Measurements from ENCODE around the gene IGFBP5.

The IGFBP5 gene

GRCh38 chr2:216658757-216659156 is 36.6 kb downstream of the IGFBP5 start:
- H3K27ac ChIP-seq = no peak overlapping the region
- no peak for TF ChIP-seq ZFX (IDR thresholded peaks at IDR 0.05)
- no peak for TF ChIP-seq CTCF (conservative IDR thresholded peaks at IDR 0.05)

DNA sequence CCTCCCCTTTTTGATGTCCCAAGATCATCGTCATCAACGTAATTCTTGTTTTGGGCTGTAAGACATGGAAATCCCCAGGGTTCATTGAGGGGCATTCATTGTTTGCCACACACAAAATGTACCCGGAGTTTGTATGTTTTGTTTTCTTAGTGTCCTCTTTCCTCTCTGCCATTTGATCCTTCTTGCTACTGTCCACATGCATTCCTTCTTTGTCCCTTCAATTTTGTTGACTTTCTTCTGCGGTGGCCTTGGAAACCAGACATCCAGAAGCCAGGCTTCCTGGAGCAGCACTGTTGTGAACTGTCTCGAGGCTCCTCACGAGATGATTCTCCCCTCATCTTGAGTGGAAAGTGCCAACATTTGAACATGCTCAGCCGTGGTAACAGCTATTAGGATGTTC is 37.4 kb downstream of the IGFBP5 start:
- TF ChIP-seq ZFX (IDR thresholded peaks at IDR 0.05) (no peak), CTCF (conservative IDR thresholded peaks at IDR 0.05) (no peak)
- H3K27ac ChIP-seq = no peak overlapping the region

DNA sequence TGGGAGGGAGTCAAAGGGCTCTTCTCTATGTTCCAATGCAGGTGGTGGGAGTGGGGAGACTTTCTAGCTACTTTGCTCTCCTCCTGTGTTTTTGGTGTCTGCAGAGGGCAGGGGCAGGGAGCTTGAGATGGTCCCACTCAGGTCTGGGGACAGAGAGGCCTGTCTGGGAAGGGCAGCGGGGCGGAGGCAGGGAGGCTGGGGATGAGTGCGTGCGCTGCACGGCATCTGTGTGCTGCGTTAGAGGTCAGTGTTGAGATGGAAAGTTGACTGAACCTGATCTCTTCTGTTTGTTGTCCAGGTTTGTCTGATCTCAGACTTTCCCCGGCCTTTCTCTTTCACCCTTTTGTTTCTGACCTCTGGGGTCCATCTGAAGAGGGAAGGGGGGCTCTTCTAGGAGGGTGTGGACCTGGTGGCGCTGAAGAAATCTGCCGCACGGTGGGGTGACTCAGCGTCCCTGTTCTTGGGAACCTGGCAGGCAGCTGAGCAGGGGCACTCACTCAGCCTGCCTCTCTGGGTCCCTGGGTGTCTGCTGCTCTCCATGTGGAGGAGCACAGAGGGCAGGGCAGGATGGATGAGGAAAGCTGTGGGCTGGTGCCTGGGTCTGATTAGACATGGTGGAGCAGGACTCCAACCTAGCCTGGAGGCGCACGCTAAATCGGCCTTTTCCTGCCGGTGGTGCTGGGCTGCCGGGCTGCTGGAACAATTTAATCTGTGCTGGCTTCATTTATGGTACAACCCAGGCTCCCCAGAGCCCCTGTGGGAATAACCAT is 38.1 kb downstream of the IGFBP5 start:
- H3K27ac ChIP-seq = no peak overlapping the region
- TF ChIP-seq CTCF (conservative IDR thresholded peaks at IDR 0.05) (no peak), ZFX (IDR thresholded peaks at IDR 0.05) (no peak)

- TF ChIP-seq CTCF (conservative IDR thresholded peaks at IDR 0.05) = no peak
- H3K27ac ChIP-seq = no peak overlapping the region
These were observed 40.8 kb downstream of the IGFBP5 start for GRCh38 chr2:216654528-216655052.

DNA sequence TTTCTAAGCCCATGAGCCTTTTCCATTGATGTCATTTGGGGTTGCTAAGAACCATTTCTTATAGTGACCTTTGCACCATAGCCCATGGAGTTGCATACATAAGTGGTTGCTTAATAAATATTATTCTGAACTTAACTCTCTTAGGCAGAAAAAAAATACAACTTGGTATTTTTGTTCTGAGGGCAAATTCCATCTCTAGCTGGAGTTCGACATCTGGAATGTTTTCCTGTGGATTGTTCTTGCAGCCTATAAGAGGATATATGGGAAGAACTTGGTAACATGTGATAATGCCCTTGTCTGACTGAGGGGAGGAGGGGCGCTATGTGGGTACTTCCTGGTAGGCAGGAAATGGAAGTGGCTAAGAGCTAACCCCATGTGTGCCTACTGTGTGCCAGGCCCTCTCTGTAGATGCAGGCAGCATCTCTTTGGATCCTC is 41.4 kb downstream of the IGFBP5 start:
- no peak overlapping the region for H3K27ac ChIP-seq
- TF ChIP-seq ZFX (IDR thresholded peaks at IDR 0.05) (no peak), CTCF (conservative IDR thresholded peaks at IDR 0.05) (no peak)

DNA sequence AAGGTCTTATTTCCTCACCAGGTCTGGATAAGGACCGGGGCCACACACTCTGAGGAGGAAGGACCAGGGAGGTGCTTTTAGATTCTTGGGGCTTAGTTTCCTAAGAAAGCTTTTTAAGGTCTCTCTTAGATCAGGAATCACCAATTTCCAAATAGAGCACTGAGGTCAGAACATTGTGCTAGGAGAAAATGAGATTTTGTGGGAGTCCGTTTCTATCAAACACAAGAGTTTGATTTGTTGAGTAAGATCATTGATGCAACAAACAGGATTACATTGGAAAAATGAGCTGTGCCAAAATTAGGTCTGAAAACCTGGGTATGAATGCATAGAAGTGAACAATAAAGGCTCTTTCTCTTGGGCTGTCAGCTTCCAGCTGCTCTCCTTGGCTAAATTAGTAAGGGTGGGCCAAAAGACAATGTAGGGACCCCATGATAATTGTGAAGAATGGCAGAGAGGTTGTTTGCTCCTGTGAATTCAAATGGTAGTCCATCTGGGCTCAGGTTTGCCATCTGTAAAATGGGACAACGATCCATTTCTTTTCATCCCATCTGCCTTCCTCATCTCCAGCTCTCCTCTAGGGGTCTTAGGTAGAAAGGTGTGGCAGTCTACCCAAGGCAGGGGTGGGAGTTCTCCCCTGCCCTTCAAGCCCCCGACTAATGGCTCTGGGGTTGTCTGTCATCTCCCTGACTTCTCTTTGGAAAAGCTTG is 42.1 kb downstream of the IGFBP5 start:
- TF ChIP-seq CTCF (conservative IDR thresholded peaks at IDR 0.05) (no peak), ZFX (IDR thresholded peaks at IDR 0.05) (no peak)
- no peak overlapping the region for H3K27ac ChIP-seq

DNA sequence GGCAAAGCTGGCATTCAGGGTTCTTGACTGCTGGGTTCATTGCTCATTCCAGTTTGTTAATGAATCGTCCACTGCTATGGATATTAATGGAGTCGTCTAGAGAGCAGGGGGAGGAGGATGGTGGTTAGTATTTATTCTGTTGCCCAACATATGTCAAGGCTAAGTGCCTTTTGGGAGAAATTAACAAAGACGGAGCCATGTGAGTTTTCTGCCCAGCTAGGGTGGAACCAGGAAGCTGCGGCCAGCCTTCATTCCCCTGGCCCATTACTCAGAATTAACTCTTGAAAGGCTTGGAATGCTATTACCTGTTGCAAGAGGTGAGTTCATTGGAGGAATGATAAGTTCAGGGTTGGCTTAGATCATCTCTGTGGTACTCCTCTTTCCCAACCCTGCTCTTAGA is 42.8 kb downstream of the IGFBP5 start:
- TF ChIP-seq ZFX (IDR thresholded peaks at IDR 0.05) = no peak
- TF ChIP-seq CTCF (conservative IDR thresholded peaks at IDR 0.05) = no peak
- no peak overlapping the region for H3K27ac ChIP-seq

Measured in C4-2B (cell line).